GM12892 (cell line): ENCODE data around the gene TMED4.

ENCODE experiments used
- POLR2A ChIP-seq: IDR thresholded peaks from 2 replicates; pipeline ENCODE4 v1.6.1; 2011; ENCODE audit warnings: low read depth, low read length, control low read depth
- POLR2AphosphoS5 ChIP-seq: IDR thresholded peaks from 2 replicates; pipeline ENCODE4 v1.6.1; 2011; ENCODE audit warnings: low read depth, low read length, control low read depth
- TAF1 ChIP-seq: IDR thresholded peaks from 2 replicates; pipeline ENCODE4 v1.6.1; 2011; ENCODE audit warnings: low read depth, mild to moderate bottlenecking, control low read depth, low read length, borderline replicate concordance

DNA sequence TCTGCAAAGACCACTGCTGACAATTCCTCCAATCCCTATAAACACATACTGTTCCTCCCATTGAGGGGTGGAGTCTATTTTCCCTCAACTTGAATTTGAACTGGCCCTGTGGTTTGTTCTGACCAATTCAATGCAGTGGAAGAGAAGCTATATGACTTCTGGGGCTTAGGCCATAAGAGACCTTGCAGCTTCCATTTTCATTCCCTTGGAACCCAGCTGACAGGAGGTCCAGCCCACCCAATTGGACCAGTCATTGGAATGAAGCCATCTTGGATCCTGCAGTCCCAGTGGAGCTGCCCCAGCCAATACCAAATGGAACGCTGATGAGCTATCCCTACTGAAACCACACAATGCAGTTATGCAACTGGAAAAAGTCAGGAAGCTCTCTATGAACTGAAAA, 8.9 kb upstream of the TMED4 start:
- TF ChIP-seq POLR2A: no peak
- no peak for TF ChIP-seq POLR2AphosphoS5
- no peak for TF ChIP-seq TAF1
